Stomach (tissue), 9 donors: ENCODE results near the gene CDSN. TPM values are rescaled to one million over a fixed set of nuclear protein-coding genes. Genes with fewer than 3 reads are reported as not detected.

Source experiments
- DNase-seq, 2 donors: peaks; one replicate each; pipeline versions ENCODE4 v3.0.0 to v3.0.0-alpha.2; 2013 to 2019
- H3K27ac ChIP-seq, 5 donors: fragments of 200-600 bp in 4 of 5; sonication (generic) in 4 of 5; one replicate each; pipeline ENCODE4 v1.5.1; 2013 to 2019; ENCODE audit warnings: mild to moderate bottlenecking in 1 of 5, moderate library complexity in 1 of 5
- H3K27me3 ChIP-seq, 3 donors: fragments of 200-600 bp; sonication (generic); one replicate each; pipeline ENCODE4 v1.5.1; 2017 to 2019; ENCODE audit warnings: mixed run types in 1 of 3
- H3K36me3 ChIP-seq, 4 donors: fragments of 200-600 bp; sonication (generic); 1 replicate in 3 of 4; 2 replicates in 1 of 4; pipeline ENCODE4 v1.5.1; 2016 to 2019
- H3K4me1 ChIP-seq, 4 donors: fragments of 200-600 bp; sonication (generic); one replicate each; pipeline ENCODE4 v1.5.1; 2016 to 2019
- H3K4me3 ChIP-seq, 4 donors: fragments of 200-600 bp; sonication (generic) in 3 of 4; one replicate each; pipeline ENCODE4 v1.5.1; 2016 to 2019; ENCODE audit warnings: mild to moderate bottlenecking in 1 of 4
- H3K9me3 ChIP-seq, 4 donors: fragments of 200-600 bp; sonication (generic); one replicate each; pipeline ENCODE4 v1.5.1; 2016 to 2019
- EP300 ChIP-seq: sonication (generic); formaldehyde crosslinking; IDR thresholded peaks from one replicate; pipeline ENCODE4 v1.6.1; 2017; ENCODE audit warnings: antibody characterized with exemption
- POLR2A ChIP-seq, 4 donors: fragments of 450-650 bp; IDR thresholded peaks; one replicate each; pipeline ENCODE4 v1.6.1; 2016; ENCODE audit warnings: antibody characterized with exemption in 4 of 4, control low read depth in 2 of 4, mild to moderate bottlenecking in 1 of 4, moderate library complexity in 1 of 4
- POLR2AphosphoS5 ChIP-seq, 3 donors: sonication (generic); formaldehyde crosslinking; IDR thresholded peaks; one replicate each; pipeline ENCODE4 v1.6.1; 2016; ENCODE audit warnings: antibody characterized with exemption in 3 of 3
- WGBS, 5 donors: extraction: QIAGEN DNeasy Blood & Tissue Kit in 3 of 5; methylation state at CpG; one replicate each; pipeline versions ENCODE4 v1.1.5 to v1.1.7; 2013 to 2018; 5-methylcytosine and 5-hydroxymethylcytosine counted together
- intact Hi-C: fragments of 100-400 bp; cut with DNase I; formaldehyde crosslinking; loops from one replicate; pipeline ENCODE4 v1.15.1; 2023; ENCODE audit warnings: low total_unique reads
- polyA plus RNA-seq, 3 donors: library from polyadenylated mRNA; stranded (reverse); fragments of 200-250 nt; gene quantifications; one replicate each; pipeline ENCODE4 v1.2.3, GENCODE V29; 2013
- total RNA-seq, 5 donors: library from RNA; depleted of rRNA; stranded (reverse); fragments of >200 nt; gene quantifications; one replicate each; pipeline versions ENCODE4 v1.1.0 to v1.2.3, GENCODE V29; 2014 to 2016
- TF ChIP-seq, protein P1 (sequence below), 7 experiments: fragments of 450-650 bp in 4 of 7; fragments of 200-600 bp in 3 of 7; sonication (generic) in 3 of 7; IDR thresholded peaks; one replicate each; pipeline ENCODE4 v1.5.1; 2016 to 2019; ENCODE audit warnings: antibody characterized with exemption in 7 of 7, control low read depth in 2 of 7, mild to moderate bottlenecking in 1 of 7
- donor health status: healthy with polysubstance abuse.
- donor health status: Bipolar disorder and iron deficiency.
- donor health status: healthy.

CDSN gene
- total and polyA plus RNA-seq, 8 donors: 0.05 TPM; not detected in 7

DNA sequence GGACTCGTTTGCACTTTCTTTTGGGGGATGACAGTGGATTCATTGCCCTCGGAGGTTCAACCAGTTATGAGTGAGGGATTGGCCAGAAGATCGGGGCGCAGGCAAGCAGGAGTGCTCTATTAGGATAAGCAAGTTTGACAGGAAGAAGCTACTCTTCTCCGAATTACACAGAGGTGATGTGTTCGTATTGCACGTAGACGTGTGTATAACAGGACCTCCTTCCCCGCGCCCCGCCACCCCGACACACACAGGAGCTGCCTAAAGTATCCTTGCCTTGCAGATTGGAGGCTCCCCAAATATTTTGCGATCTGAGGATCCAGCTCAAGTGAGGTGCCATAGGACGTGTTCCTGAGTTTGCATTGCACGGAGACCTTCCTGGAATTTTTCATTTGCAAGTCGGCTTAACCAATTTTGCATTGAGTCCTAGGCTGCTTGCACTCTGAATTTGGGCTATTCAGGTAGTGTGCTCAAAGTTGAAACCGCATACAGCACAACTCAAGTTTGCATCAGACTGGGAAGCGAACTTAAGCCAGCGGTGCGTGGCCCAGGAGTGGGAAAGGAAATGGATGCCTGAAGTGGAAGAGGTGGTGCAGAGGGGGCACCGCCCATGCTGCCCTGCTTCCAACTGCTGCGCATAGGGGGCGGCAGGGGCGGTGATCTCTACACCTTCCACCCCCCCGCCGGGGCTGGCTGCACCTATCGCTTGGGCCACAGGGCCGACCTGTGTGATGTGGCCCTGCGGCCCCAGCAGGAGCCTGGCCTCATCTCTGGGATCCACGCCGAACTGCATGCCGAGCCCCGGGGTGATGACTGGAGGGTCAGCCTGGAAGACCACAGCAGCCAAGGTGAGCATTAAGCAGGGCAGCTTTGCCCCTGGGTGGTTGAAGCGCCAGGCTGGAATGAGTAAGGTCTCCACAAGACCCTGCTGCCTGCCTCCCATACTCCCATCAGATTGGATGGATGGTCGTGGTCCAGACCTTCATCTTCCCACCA is 38.9 kb upstream of the CDSN start:
- 3 to 14% (median 10%) methylated on average over 22 to 35 of the region's 35 CpGs for WGBS, 5 donors
- peaks cover 18 to 44% (median 23%) of the 10 kb centered on the region in 4 donors for H3K4me1 ChIP-seq
- intact Hi-C loops: no loop called here
- peak overlapping the region in 4 of 5 donors; percentile 71 to 86 (median 80) for H3K27ac ChIP-seq
- peak in 1 of 2 donors; percentile 32 for DNase-seq
- peak overlapping the region; percentile 65 to 79 (median 75) for H3K4me3 ChIP-seq
- H3K9me3 ChIP-seq: no peaks in the 10 kb centered on the region
- H3K36me3 ChIP-seq: peaks cover 3 to 47% (median 40%) of the 10 kb centered on the region in 4 donors
- no peaks in the 10 kb centered on the region for H3K27me3 ChIP-seq
- no peak for TF ChIP-seq POLR2A (IDR thresholded peaks at IDR 0.05)
- TF ChIP-seq, protein P1, sequence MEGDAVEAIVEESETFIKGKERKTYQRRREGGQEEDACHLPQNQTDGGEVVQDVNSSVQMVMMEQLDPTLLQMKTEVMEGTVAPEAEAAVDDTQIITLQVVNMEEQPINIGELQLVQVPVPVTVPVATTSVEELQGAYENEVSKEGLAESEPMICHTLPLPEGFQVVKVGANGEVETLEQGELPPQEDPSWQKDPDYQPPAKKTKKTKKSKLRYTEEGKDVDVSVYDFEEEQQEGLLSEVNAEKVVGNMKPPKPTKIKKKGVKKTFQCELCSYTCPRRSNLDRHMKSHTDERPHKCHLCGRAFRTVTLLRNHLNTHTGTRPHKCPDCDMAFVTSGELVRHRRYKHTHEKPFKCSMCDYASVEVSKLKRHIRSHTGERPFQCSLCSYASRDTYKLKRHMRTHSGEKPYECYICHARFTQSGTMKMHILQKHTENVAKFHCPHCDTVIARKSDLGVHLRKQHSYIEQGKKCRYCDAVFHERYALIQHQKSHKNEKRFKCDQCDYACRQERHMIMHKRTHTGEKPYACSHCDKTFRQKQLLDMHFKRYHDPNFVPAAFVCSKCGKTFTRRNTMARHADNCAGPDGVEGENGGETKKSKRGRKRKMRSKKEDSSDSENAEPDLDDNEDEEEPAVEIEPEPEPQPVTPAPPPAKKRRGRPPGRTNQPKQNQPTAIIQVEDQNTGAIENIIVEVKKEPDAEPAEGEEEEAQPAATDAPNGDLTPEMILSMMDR (IDR thresholded peaks at IDR 0.05): no peak
- TF ChIP-seq POLR2AphosphoS5 (IDR thresholded peaks at IDR 0.05): no peak
- no peak for TF ChIP-seq EP300

DNA sequence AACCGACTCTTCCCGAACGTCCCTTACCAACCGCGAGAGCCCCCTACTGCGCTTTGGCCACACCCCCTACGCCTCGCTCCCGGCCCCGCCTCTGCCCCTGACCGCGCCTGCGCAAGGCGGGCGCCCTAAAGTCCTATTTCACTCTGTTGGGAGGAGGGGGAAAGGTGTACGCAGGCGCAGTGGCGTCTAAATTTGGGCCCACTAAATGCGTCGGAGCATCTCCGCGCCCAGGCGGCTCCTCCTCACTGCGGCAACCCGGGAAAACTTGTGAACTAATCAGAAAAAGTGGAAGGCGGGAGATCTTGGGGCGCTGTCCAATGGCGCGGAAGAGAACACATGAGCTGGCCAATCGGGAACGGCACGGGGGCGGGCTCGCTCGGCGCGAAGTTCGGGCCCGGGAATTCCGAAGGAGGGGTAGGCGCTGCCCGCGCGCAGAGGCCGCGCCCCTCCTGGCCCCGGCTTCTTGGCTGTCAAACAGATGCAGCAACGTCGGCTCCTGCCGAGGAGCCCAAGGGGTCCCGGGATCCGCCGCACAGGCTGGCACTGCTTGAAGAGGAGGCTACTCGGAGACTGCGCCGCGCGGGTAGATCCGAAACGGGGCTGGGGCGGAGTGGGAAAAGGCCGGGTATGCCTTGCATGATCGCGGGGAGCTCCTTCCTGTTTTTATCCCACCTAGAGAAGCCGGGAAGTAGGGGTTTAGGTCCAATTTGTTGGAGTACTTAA is 38.1 kb upstream of the CDSN start, which contains the start of gene TCF19:
TCF19 (plus strand) TSS at position 450 of the 723 bp plus-strand sequence. CDS start 881 bp downstream, outside the sequence.
- peak within 1 kb of the TSS; percentile 65 to 79 (median 75) for H3K4me3 ChIP-seq
- intact Hi-C loops: no loop called here
- no peaks in the 10 kb centered on the region for H3K9me3 ChIP-seq
- H3K4me1 ChIP-seq: peaks cover 18 to 44% (median 23%) of the 10 kb centered on the region in 4 donors
- TF ChIP-seq POLR2AphosphoS5 (IDR thresholded peaks at IDR 0.05) (peak; percentile 30 to 88 (median 66)), EP300 (no peak)
- WGBS, 5 donors: 0% methylated on average over 50 to 65 of the region's 65 CpGs
- peak; percentile 99 to 100 for DNase-seq
- peaks cover 3 to 52% (median 45%) of the 10 kb centered on the region in 4 donors for H3K36me3 ChIP-seq
- peak within 1 kb of the TSS; percentile 80 to 86 (median 84) for H3K27ac ChIP-seq
- H3K27me3 ChIP-seq: no peaks in the 10 kb centered on the region

DNA sequence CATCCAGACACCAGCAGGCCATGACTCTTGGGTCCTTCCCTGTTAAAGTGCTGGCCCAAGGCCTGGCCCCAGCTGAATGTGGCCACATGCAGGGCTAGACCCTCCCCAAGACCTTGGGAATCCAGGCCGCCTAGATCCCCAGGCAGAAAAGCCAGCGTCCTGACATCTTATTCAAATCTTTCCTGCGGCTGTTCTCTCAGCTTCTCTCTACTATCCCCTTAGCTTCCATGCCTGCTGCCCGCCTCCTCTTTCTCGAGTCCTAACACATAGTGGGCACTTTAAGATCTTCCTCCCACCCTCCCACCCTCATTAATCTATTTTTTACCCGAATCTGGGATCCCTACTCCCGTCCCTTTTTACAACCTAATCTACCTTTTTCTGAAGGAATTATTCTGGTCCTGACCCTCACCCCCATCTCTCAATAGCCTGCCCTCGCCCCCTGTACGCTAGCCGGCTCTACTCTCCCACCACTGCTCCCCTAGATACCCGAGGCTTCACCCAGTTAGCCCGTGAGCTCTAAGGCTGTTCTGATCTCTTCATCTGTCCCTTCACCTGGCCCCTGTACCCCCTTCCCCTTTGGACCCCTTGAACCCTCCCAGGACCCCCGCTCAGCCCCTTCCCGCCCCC is 37.4 kb upstream of the CDSN start, which contains the start of gene CCHCR1:
CCHCR1 (minus strand) TSS at position 290 of the 627 bp plus-strand sequence; CDS start at position 88, 202 bp downstream.
- 5 to 11% (median 6%) methylated on average over 14 of the region's 14 CpGs for WGBS, 5 donors
- TF ChIP-seq POLR2A (IDR thresholded peaks at IDR 0.05) (no peak), POLR2AphosphoS5 (IDR thresholded peaks at IDR 0.05) (no peak), EP300 (no peak)
- TF ChIP-seq, protein P1 (IDR thresholded peaks at IDR 0.05): no peak
- no peak for DNase-seq

DNA sequence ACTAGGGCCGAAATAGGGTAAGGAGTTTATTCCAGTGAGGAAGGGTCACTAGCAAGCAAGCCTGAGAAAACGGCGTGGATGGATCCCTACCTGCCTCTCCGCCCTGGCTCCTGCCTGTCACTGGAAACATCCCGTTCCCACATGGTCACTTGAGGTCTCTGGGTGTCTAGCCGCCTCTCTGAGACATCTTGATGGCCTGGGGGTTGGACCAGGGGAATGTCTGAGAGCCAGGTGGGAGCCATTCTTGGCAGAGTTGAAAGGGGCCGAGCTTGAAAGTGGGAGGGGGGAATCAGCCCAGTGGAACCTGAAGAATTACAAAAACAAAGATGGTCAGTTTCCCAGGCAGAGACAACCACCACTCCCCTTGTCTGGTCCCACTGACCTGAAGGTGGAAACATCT is 36.4 kb upstream of the CDSN start:
- H3K9me3 ChIP-seq: no peaks in the 10 kb centered on the region
- 92 to 96% (median 94%) methylated on average over 7 of the region's 7 CpGs for WGBS, 5 donors

More for the DNA sequence above, 37.4 kb upstream of the CDSN start, which contains the start of gene CCHCR1:
- Histone ChIP-seq H3K27ac (peak within 1 kb of the TSS; percentile 80 to 86 (median 84)), H3K27me3 (no peaks in the 10 kb centered on the region), H3K9me3 (no peaks in the 10 kb centered on the region), H3K36me3 (peaks cover 3 to 49% (median 39%) of the 10 kb centered on the region in 4 donors), H3K4me1 (peaks cover 18 to 44% (median 23%) of the 10 kb centered on the region in 4 donors), H3K4me3 (peak within 1 kb of the TSS; percentile 65 to 79 (median 75))
- intact Hi-C loops: no loop called here

More for the DNA sequence above, 36.4 kb upstream of the CDSN start:
- Histone ChIP-seq H3K36me3 (peaks cover 3 to 39% (median 30%) of the 10 kb centered on the region in 4 donors), H3K27me3 (no peaks in the 10 kb centered on the region), H3K27ac (no peak overlapping the region), H3K4me3 (no peak overlapping the region), H3K4me1 (peaks cover 18 to 43% (median 23%) of the 10 kb centered on the region in 4 donors)
- intact Hi-C loops: no loop called here
- no peak for DNase-seq
- TF ChIP-seq POLR2AphosphoS5 (IDR thresholded peaks at IDR 0.05) (no peak), EP300 (no peak), POLR2A (IDR thresholded peaks at IDR 0.05) (no peak)
- TF ChIP-seq, protein P1 (IDR thresholded peaks at IDR 0.05): no peak
